Heart left ventricle (tissue), 16 donors: ENCODE results near the gene GNAQ. TPM values are rescaled to one million over a fixed set of nuclear protein-coding genes. Genes with fewer than 3 reads are reported as not detected.

Experiments
- ATAC-seq, 4 donors: fragments of 200-7000 bp; cut with Tn5 transposase; one replicate each; pipeline ENCODE4 v1.9.1; 2020 to 2022; ENCODE audit warnings: moderate library complexity in 4 of 4, mild to moderate bottlenecking in 3 of 4, moderate number of reproducible peaks in 1 of 4
- DNase-seq, 5 donors: peaks; one replicate each; pipeline ENCODE4 v3.0.0-alpha.2; 2020
- H3K27ac ChIP-seq, 12 donors: fragments of 200-600 bp; sonication (generic) in 4 of 12; one replicate each; pipeline versions ENCODE4 v1.5.0 to v1.8.0; 2016 to 2022; ENCODE audit warnings: mild to moderate bottlenecking in 2 of 12
- H3K27me3 ChIP-seq, 9 donors: fragments of 200-600 bp; sonication (generic) in 2 of 9; one replicate each; pipeline versions ENCODE4 v1.5.1 to v1.8.0; 2016 to 2022; ENCODE audit warnings: mild to moderate bottlenecking in 3 of 9
- H3K36me3 ChIP-seq, 9 donors: fragments of 200-600 bp; sonication (generic) in 2 of 9; one replicate each; pipeline versions ENCODE4 v1.5.0 to v1.8.0; 2018 to 2022; ENCODE audit warnings: mild to moderate bottlenecking in 2 of 9
- H3K4me1 ChIP-seq, 12 donors: fragments of 200-600 bp; sonication (generic) in 4 of 12; one replicate each; pipeline versions ENCODE4 v1.5.0 to v1.8.0; 2016 to 2022; ENCODE audit warnings: mild to moderate bottlenecking in 3 of 12
- H3K4me3 ChIP-seq, 12 donors: fragments of 200-600 bp; sonication (generic) in 4 of 12; one replicate each; pipeline versions ENCODE4 v1.5.0 to v1.8.0; 2017 to 2022; ENCODE audit warnings: mild to moderate bottlenecking in 9 of 12, moderate library complexity in 4 of 12
- H3K9me3 ChIP-seq, 12 donors: fragments of 200-600 bp; sonication (generic) in 4 of 12; one replicate each; pipeline versions ENCODE4 v1.5.0 to v1.8.0; 2016 to 2022; ENCODE audit warnings: mild to moderate bottlenecking in 1 of 12
- POLR2A ChIP-seq, 2 donors: fragments of 450-650 bp; IDR thresholded peaks; one replicate each; pipeline ENCODE4 v1.6.1; 2017; ENCODE audit warnings: antibody characterized with exemption in 2 of 2, mild to moderate bottlenecking in 2 of 2, moderate library complexity in 2 of 2
- WGBS, 4 donors: extraction: QIAGEN DNeasy Blood & Tissue Kit in 2 of 4; methylation state at CpG; one replicate each; pipeline versions ENCODE4 v1.1.5 to v1.1.7; 2013 to 2018; 5-methylcytosine and 5-hydroxymethylcytosine counted together
- intact Hi-C, 10 donors: fragments of 100-400 bp; cut with DNase I; formaldehyde crosslinking; loops; one replicate each; pipeline versions ENCODE4 v1.11.1 to v1.14.2; 2022
- polyA plus RNA-seq, 2 donors: library from polyadenylated mRNA; stranded (reverse); fragments of 200-250 nt; gene quantifications; one replicate each; pipeline ENCODE4 v1.2.3, GENCODE V29; 2013
- total RNA-seq, 9 donors: library from RNA; depleted of rRNA in 2 of 9; stranded (reverse); fragments of >200 nt in 2 of 9; fragmentation: NEBNext Ultra II Directional in 3 of 9; extraction: Animal tissue kit (Norgen Biotek cat#: 25700) in 3 of 9; gene quantifications; one replicate each; pipeline versions ENCODE4 v1.1.0 to v1.2.4, GENCODE V29; 2016 to 2023
- TF ChIP-seq, protein P1 (sequence below), 12 donors: fragments of 200-600 bp; sonication (generic) in 4 of 12; IDR thresholded peaks; one replicate each; pipeline versions ENCODE4 v1.5.0 to v1.8.0; 2018 to 2022; ENCODE audit warnings: antibody characterized with exemption in 12 of 12, mild to moderate bottlenecking in 5 of 12
- donor health status: ischemic (EF 13 %, LVEDD 7.1; RV severe dilation, severe dysfunction).
- donor health status: healthy with polysubstance abuse.
- donor health status: DM: no; HTN: yes; CAD: no.
- donor health status: DM: no; HTN: no; CAD: no.
- donor health status: ischemic (EF 25% LVEDD 6.9; RV normal size, moderate dysfunction).
- donor health status: ischemic (EF 25% LVEDD 5.7; RV mildly dilated, moderate dysfunction).
- donor health status: healthy.
- donor health status: DM: yes; HTN: yes; CAD: no.
- donor health status: ischemic (EF 35%, LVEDD 5.7; RV mildly dilated, moderate dysfunction).
- donor health status: nonischemic (EF 11% LVEDD 7.7; RV severe dilation, severe dysfunction).
- donor health status: DM: yes; HTN: yes; CAD: no.
- donor health status: PGD.
- donor health status: ischemic (EF 29% LVEDD 5.4; RV normal size, mild dysfunction).
- donor health status: nonischemic (EF 23%, LVEDD 6.1; RV moderate dilation, normal function).

GNAQ gene
- total and polyA plus RNA-seq, 11 donors, result 4.8 to 34.1 (median 11.3) TPM

DNA sequence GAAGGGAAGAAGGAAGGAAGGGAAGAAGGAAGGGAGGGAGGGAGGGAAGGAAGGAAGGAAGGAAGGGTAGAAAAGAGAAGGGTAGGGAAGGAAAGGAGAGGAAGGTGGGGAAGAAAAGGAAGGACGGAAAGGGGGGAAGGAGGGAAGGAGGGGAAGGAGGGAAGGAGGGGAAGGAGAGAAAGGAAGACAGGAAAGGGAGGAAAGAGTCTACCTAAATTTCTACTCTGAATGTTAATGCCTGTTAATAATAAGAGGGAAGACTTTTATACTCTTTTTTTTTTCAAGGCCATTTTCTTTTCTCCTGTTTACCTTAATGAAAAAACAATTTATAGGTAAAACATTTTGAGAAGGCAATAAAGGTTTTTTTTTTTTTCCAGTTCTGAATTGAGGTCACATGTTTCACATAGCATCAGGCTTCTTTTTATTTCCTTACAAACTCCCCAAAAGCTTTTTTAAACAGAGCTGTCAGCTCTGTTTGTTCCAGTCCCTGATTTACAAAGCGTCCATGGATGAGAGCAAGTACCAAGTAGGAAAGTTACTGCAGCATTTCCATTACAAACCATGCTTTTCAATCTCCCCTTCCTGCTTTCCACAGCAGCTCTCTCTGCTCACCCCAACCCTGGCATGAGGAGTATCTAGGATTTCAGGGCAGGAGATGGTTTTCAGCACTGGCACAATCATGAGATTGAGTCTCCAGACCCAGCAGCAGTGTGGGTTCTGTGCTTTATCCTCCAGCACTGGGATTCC is 173.9 kb downstream of the GNAQ start:
- Histone ChIP-seq H3K27me3 (no peaks in the 10 kb centered on the region), H3K4me3 (no peak overlapping the region)
- 79 to 90% (median 86%) methylated on average over 2 of the region's 2 CpGs for WGBS, 4 donors

DNA sequence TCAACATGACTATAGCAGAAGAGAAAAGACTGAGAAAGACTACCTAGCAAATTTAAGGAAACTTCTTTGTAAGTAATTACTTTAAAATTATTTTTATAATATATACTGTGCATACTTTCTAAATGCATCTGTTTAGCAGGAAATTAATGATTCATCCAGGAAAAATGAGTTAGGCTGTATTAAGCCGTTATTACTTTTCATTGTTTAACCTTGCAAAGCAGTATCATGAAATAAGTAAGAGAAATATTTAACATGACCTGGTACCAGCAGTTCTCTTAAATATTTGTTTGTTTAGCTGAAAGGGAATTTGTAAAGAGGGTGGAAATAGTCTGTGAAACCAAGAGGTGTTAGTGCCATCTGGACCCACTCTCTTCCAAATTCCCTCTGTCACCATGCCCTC is 175.0 kb downstream of the GNAQ start:
- no peaks in the 10 kb centered on the region for H3K9me3 ChIP-seq
- WGBS, 4 donors, result 54 to 69% (median 59%) methylated on average over 1 of the region's 1 CpG
- H3K36me3 ChIP-seq, result peaks cover 0 to 2% (median 0%) of the 10 kb centered on the region in 9 donors
- peaks cover 0 to 30% (median 12%) of the 10 kb centered on the region in 12 donors for H3K4me1 ChIP-seq
- no peak for TF ChIP-seq POLR2A (IDR thresholded peaks at IDR 0.05)
- TF ChIP-seq, protein P1, sequence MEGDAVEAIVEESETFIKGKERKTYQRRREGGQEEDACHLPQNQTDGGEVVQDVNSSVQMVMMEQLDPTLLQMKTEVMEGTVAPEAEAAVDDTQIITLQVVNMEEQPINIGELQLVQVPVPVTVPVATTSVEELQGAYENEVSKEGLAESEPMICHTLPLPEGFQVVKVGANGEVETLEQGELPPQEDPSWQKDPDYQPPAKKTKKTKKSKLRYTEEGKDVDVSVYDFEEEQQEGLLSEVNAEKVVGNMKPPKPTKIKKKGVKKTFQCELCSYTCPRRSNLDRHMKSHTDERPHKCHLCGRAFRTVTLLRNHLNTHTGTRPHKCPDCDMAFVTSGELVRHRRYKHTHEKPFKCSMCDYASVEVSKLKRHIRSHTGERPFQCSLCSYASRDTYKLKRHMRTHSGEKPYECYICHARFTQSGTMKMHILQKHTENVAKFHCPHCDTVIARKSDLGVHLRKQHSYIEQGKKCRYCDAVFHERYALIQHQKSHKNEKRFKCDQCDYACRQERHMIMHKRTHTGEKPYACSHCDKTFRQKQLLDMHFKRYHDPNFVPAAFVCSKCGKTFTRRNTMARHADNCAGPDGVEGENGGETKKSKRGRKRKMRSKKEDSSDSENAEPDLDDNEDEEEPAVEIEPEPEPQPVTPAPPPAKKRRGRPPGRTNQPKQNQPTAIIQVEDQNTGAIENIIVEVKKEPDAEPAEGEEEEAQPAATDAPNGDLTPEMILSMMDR (IDR thresholded peaks at IDR 0.05), result no peak
- no peak overlapping the region for H3K4me3 ChIP-seq
- ATAC-seq (no peak), DNase-seq (no peak)
- H3K27ac ChIP-seq, result no peak overlapping the region
- intact Hi-C loops, result loop anchor here in 1 of 10 donors (10.0 kb wide), 1 partner anchor 58 kb away; no protein-coding TSS in a partner anchor
- no peaks in the 10 kb centered on the region for H3K27me3 ChIP-seq

More for the DNA sequence above, 173.9 kb downstream of the GNAQ start:
- no peak for TF ChIP-seq POLR2A (IDR thresholded peaks at IDR 0.05)
- TF ChIP-seq, protein P1 (IDR thresholded peaks at IDR 0.05), result no peak
- DNase-seq (no peak), ATAC-seq (no peak)
- intact Hi-C loops, result loop anchor here in 1 of 10 donors (10.0 kb wide), 1 partner anchor 57 kb away; no protein-coding TSS in a partner anchor
- Histone ChIP-seq H3K9me3 (no peaks in the 10 kb centered on the region), H3K4me1 (peaks cover 0 to 19% (median 3%) of the 10 kb centered on the region in 12 donors), H3K27ac (no peak overlapping the region), H3K36me3 (peaks cover 0 to 2% (median 0%) of the 10 kb centered on the region in 9 donors)

DNA sequence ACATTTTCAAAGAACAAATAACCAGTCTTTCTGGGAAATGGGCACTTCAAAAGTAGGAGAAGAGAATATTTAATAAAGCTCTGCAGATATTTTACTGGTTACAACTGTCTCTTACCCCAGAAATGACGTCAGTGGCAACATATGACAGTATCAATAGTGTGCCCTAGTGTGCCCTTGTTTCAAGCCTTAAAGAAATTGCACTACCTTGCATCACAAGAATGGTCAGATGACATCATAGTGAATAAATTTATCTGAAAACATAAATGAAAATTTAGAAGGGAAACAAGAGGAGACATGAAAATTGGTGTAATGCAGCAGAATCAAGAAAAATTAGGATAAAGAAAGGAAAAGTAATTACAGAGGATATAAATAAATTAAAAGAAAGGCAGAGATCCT is 176.7 kb downstream of the GNAQ start:
- Histone ChIP-seq H3K36me3 (no peaks in the 10 kb centered on the region), H3K4me3 (no peak overlapping the region), H3K27ac (no peak overlapping the region), H3K27me3 (no peaks in the 10 kb centered on the region), H3K4me1 (peaks cover 0 to 32% (median 13%) of the 10 kb centered on the region in 12 donors), H3K9me3 (no peaks in the 10 kb centered on the region)
- no peak for DNase-seq
- TF ChIP-seq POLR2A (IDR thresholded peaks at IDR 0.05), result no peak
- TF ChIP-seq, protein P1 (IDR thresholded peaks at IDR 0.05), result no peak
- ATAC-seq, result no peak
- intact Hi-C loops, result loop anchor here in 1 of 10 donors (10.0 kb wide), 1 partner anchor 60 kb away; no protein-coding TSS in a partner anchor
- WGBS, 4 donors, result 90 to 95% (median 93%) methylated on average over 1 of the region's 1 CpG

DNA sequence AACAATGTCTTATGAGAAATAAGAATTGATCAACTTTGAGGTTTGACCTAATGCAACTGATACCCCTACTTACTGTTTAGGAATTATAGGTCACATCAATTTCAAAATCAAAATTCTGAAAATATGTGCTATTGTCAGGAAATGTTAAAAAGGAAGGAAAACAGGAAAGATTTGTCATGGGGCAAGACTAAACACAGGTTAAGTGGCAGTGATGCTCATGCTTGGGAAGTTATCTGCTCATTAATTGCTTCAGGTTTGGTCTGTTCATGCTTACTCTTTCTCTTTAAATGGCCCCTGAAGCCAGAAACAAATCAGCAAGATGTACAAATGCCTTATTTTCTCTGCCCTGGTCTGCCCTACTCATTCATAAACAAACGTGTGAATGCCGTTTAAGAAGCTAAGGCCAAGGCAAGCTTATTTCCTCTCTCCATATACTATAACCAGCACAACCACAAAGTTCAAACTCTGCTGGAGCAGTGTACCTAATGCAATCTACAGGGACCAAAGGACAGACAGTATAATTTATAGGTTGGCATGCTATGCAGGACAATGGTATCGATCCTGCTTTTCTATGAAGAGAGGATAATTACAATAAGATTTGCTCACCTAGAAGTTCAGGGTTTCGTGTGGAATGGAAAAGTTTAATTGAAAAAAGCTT is 177.2 kb downstream of the GNAQ start:
- Histone ChIP-seq H3K27me3 (no peaks in the 10 kb centered on the region), H3K4me1 (peaks cover 0 to 37% (median 17%) of the 10 kb centered on the region in 12 donors), H3K9me3 (no peaks in the 10 kb centered on the region), H3K36me3 (no peaks in the 10 kb centered on the region), H3K27ac (no peak overlapping the region), H3K4me3 (no peak overlapping the region)
- 68 to 81% (median 75%) methylated on average over 4 of the region's 4 CpGs for WGBS, 4 donors
- DNase-seq (no peak), ATAC-seq (no peak)
- intact Hi-C loops, result loop anchor here in 1 of 10 donors (10.0 kb wide), 1 partner anchor 60 kb away; no protein-coding TSS in a partner anchor
- no peak for TF ChIP-seq POLR2A (IDR thresholded peaks at IDR 0.05)
- TF ChIP-seq, protein P1 (IDR thresholded peaks at IDR 0.05), result no peak
